Kidney (tissue), 14 donors: ENCODE results near the gene GET3. TPM values are rescaled to one million over a fixed set of nuclear protein-coding genes. Genes with fewer than 3 reads are reported as not detected.

Source experiments
- DNase-seq, 5 donors: peaks; one replicate each; pipeline ENCODE4 v3.0.0-alpha.2; 2013 to 2020
- FAIRE-seq: peaks from 2 replicates; lab custom pipeline; 2012; peaks lifted over from hg19 to GRCh38; lab: Jason Lieb, UNC
- H3K27ac ChIP-seq, 2 donors: one replicate each; pipeline ENCODE4 v1.7.0; 2013; ENCODE audit warnings: low read depth in 2 of 2, low read length in 2 of 2, inconsistent platforms in 1 of 2
- H3K27me3 ChIP-seq: one replicate; pipeline ENCODE4 v1.7.1; 2013; ENCODE audit warnings: low read length, inconsistent platforms; ENCODE audit not compliant: control insufficient read depth, insufficient read depth
- H3K36me3 ChIP-seq, 3 donors: one replicate each; pipeline versions ENCODE4 v1.7.0 to v1.7.1; 2013; ENCODE audit warnings: low read length in 3 of 3, control low read depth in 1 of 3, inconsistent platforms in 1 of 3; ENCODE audit not compliant: insufficient read depth in 3 of 3, control insufficient read depth in 2 of 3
- H3K4me1 ChIP-seq, 3 donors: one replicate each; pipeline versions ENCODE4 v1.7.0 to v1.7.1; 2013; ENCODE audit warnings: low read length in 3 of 3, inconsistent platforms in 1 of 3, low read depth in 1 of 3; ENCODE audit not compliant: control insufficient read depth in 2 of 3, insufficient read depth in 2 of 3
- H3K4me3 ChIP-seq, 3 donors: one replicate each; pipeline versions ENCODE4 v1.7.0 to v1.8.1; 2013; ENCODE audit warnings: low read length in 3 of 3, control low read depth in 1 of 3, inconsistent platforms in 1 of 3
- H3K9ac ChIP-seq, 3 donors: one replicate each; pipeline versions ENCODE4 v1.7.0 to v1.7.1; 2013; ENCODE audit warnings: low read length in 3 of 3, control low read depth in 1 of 3, inconsistent platforms in 1 of 3
- H3K9me3 ChIP-seq, 3 donors: one replicate each; pipeline versions ENCODE4 v1.7.0 to v1.7.1; 2013; ENCODE audit warnings: low read length in 3 of 3, control low read depth in 1 of 3, inconsistent platforms in 1 of 3; ENCODE audit not compliant: control insufficient read depth in 2 of 3, insufficient read depth in 1 of 3
- intact Hi-C: fragments of 100-400 bp; cut with DNase I; formaldehyde crosslinking; loops from one replicate; pipeline ENCODE4 v1.11.1; 2022
- polyA plus RNA-seq: library from polyadenylated mRNA; stranded (reverse); fragments of 350-450 nt; fragmentation: Illumina TruSeq; extraction: RNeasy Lipid Tissue Mini Kit (QIAGEN cat#74804); gene quantifications from one replicate; pipeline ENCODE4 v1.2.3, GENCODE V29; 2014; ENCODE audit warnings: low read depth, low replicate concordance; ENCODE audit not compliant: insufficient read depth
- total RNA-seq: library from RNA; stranded (reverse); fragmentation: NEBNext Ultra II Directional; extraction: Animal tissue kit (Norgen Biotek cat#: 25700); gene quantifications from one replicate; pipeline ENCODE4 v1.2.1, GENCODE V29; 2021
- TF ChIP-seq, protein P1 (sequence below): IDR thresholded peaks from 3 replicates; pipeline ENCODE4 v1.5.1; 2012; ENCODE audit warnings: mild to moderate bottlenecking, moderate library complexity, borderline replicate concordance; ENCODE audit not compliant: insufficient read depth; ENCODE audit errors: extremely low read depth
- donor health status: control.
- donor health status: control.
- donor health status: control.
- donor health status: control.
- donor health status: control.
- donor health status: DM: yes; HTN: yes; CAD: no.
- donor health status: Normal renal cell carcinoma (clear cell type).

GET3 gene
- total and polyA plus RNA-seq, 2 donors from 2014 or later = 71.3 to 132 TPM

GRCh38 chr19:12715929-12716328, 21.4 kb upstream of the GET3 start:
- TF ChIP-seq, protein P1, sequence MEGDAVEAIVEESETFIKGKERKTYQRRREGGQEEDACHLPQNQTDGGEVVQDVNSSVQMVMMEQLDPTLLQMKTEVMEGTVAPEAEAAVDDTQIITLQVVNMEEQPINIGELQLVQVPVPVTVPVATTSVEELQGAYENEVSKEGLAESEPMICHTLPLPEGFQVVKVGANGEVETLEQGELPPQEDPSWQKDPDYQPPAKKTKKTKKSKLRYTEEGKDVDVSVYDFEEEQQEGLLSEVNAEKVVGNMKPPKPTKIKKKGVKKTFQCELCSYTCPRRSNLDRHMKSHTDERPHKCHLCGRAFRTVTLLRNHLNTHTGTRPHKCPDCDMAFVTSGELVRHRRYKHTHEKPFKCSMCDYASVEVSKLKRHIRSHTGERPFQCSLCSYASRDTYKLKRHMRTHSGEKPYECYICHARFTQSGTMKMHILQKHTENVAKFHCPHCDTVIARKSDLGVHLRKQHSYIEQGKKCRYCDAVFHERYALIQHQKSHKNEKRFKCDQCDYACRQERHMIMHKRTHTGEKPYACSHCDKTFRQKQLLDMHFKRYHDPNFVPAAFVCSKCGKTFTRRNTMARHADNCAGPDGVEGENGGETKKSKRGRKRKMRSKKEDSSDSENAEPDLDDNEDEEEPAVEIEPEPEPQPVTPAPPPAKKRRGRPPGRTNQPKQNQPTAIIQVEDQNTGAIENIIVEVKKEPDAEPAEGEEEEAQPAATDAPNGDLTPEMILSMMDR = no peak
- Histone ChIP-seq H3K9ac (no peak overlapping the region), H3K4me3 (no peak overlapping the region), H3K9me3 (no peaks in the 10 kb centered on the region), H3K27me3 (no peaks in the 10 kb centered on the region), H3K36me3 (peaks cover 16 to 38% (median 23%) of the 10 kb centered on the region in 3 donors), H3K4me1 (peaks cover 0 to 6% (median 6%) of the 10 kb centered on the region in 3 donors), H3K27ac (no peak overlapping the region)
- DNase-seq (no peak), FAIRE-seq (no peak)
- intact Hi-C loops = no loop called here

GRCh38 chr19:12720296-12720695, 17.0 kb upstream of the GET3 start:
- Histone ChIP-seq H3K4me3 (peak overlapping the region; percentile 28 to 71 (median 50)), H3K36me3 (peaks cover 11 to 13% (median 11%) of the 10 kb centered on the region in 3 donors), H3K9ac (peak overlapping the region in 1 of 3 donors; percentile 99), H3K27ac (no peak overlapping the region), H3K4me1 (peaks cover 0 to 22% (median 14%) of the 10 kb centered on the region in 3 donors), H3K9me3 (no peaks in the 10 kb centered on the region), H3K27me3 (no peaks in the 10 kb centered on the region)
- DNase-seq (no peak), FAIRE-seq (no peak)
- TF ChIP-seq, protein P1 = no peak
- intact Hi-C loops = no loop called here

DNA sequence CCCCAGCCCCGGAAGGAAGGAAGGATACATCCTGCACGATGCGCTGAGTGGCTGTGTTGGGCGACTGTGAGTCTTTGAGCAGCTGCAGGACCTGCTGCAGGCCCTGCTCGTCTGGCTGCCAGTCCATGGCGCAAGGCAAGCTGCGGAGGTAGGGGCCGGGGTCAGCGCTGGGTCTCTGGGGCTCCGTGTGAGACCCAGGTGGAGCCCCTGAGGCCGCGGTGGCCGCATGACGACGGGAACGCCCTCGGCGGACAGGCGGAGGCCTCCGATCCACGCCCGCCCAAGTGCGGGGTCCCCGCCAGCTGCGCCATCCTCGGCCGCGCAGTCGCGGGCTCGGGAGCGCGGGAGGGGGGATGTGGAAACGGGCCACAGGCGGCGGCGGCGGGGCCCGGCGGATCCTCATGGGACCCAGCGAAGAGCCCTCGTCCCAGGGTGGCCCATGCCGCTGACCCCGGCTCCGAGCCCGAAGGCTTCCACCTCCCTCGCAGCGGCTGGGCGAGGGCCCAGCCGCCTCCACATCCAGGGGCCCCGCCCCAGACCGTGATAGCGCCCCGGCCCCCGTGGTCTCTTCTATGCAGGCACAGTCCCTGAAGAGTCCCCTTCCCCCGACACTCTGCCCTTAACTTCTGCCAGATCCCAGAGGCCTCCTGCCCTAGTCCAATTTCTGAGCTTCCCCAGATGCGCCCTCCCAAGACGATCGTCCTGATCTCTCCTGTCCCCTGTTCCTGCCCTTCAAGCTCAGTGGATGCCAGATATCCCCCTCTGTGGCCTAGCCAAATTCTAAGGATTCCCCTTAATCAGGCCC, 16.2 kb upstream of the GET3 start:
- Histone ChIP-seq H3K9ac (peak overlapping the region; percentile 59 to 99 (median 93)), H3K4me1 (peaks cover 0 to 22% (median 14%) of the 10 kb centered on the region in 3 donors), H3K27me3 (no peaks in the 10 kb centered on the region), H3K9me3 (no peaks in the 10 kb centered on the region), H3K4me3 (peak overlapping the region; percentile 42 to 71 (median 71)), H3K27ac (peak overlapping the region; percentile 47 to 89), H3K36me3 (peaks cover 8 to 11% (median 10%) of the 10 kb centered on the region in 3 donors)
- DNase-seq = peak in 2 of 5 donors; percentile 34 to 67
- no peak for FAIRE-seq
- intact Hi-C loops = no loop called here
- TF ChIP-seq, protein P1 = no peak
